ENCODE results near the gene PGAM5.

DNA sequence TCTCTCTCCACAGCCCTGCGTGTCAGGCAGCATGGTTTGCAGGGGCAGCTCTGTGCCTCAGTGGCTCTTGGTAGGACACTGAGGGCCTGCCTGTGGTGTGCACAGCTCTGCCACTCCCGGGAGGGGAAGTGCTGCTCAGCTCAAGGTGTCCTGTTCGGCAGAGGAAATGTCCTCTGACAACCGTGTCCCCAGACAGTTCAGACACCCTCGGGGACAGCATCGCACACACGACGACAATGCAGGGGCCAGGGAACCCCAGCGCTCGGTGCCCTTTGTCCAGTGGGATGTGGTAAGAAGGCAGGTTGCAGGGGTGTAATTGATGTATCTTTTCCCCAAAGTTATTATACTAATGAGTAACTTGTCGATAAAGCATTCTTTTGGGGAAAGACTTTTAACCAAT, 36.8 kb downstream of the PGAM5 start:
- TF ChIP-seq, protein P1, sequence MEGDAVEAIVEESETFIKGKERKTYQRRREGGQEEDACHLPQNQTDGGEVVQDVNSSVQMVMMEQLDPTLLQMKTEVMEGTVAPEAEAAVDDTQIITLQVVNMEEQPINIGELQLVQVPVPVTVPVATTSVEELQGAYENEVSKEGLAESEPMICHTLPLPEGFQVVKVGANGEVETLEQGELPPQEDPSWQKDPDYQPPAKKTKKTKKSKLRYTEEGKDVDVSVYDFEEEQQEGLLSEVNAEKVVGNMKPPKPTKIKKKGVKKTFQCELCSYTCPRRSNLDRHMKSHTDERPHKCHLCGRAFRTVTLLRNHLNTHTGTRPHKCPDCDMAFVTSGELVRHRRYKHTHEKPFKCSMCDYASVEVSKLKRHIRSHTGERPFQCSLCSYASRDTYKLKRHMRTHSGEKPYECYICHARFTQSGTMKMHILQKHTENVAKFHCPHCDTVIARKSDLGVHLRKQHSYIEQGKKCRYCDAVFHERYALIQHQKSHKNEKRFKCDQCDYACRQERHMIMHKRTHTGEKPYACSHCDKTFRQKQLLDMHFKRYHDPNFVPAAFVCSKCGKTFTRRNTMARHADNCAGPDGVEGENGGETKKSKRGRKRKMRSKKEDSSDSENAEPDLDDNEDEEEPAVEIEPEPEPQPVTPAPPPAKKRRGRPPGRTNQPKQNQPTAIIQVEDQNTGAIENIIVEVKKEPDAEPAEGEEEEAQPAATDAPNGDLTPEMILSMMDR (IDR thresholded peaks at IDR 0.05), result no peak
- no peak for TF ChIP-seq POLR2A (IDR thresholded peaks at IDR 0.05)

Measured in heart left ventricle (tissue), 13 donors.